Lung (tissue), 12 donors: ENCODE results near the gene NAV2. TPM values are rescaled to one million over a fixed set of nuclear protein-coding genes. Genes with fewer than 3 reads are reported as not detected.

Experiments
- ATAC-seq: fragments of 200-7000 bp; cut with Tn5 transposase; one replicate; pipeline ENCODE4 v1.9.1; 2020; ENCODE audit warnings: moderate number of reproducible peaks; ENCODE audit not compliant: insufficient read depth, low FRiP score
- DNase-seq, 3 donors: peaks; one replicate each; pipeline ENCODE4 v3.0.0-alpha.2; 2013 to 2017
- H3K27ac ChIP-seq, 2 donors: one replicate each; pipeline ENCODE4 v1.5.1; 2013; ENCODE audit warnings: mild to moderate bottlenecking in 2 of 2, moderate library complexity in 2 of 2, control low read depth in 1 of 2, inconsistent platforms in 1 of 2, low read depth in 1 of 2, low read length in 1 of 2
- H3K27me3 ChIP-seq, 3 donors: one replicate each; pipeline ENCODE4 v1.5.1; 2013; ENCODE audit warnings: low read length in 2 of 3; ENCODE audit not compliant: control insufficient read depth in 3 of 3, insufficient read depth in 3 of 3
- H3K36me3 ChIP-seq, 4 donors: one replicate each; pipeline ENCODE4 v1.5.1; 2013; ENCODE audit warnings: low read length in 4 of 4, mild to moderate bottlenecking in 1 of 4, moderate library complexity in 1 of 4; ENCODE audit not compliant: control insufficient read depth in 4 of 4, insufficient read depth in 4 of 4
- H3K4me1 ChIP-seq, 5 donors: one replicate each; pipeline ENCODE4 v1.5.1; 2013; ENCODE audit warnings: low read length in 5 of 5, mild to moderate bottlenecking in 2 of 5, moderate library complexity in 1 of 5; ENCODE audit not compliant: control insufficient read depth in 5 of 5, insufficient read depth in 5 of 5
- H3K4me3 ChIP-seq: one replicate; pipeline ENCODE4 v1.5.1; 2013; ENCODE audit warnings: mild to moderate bottlenecking, control low read depth, moderate library complexity
- H3K9ac ChIP-seq, 2 donors: one replicate each; pipeline ENCODE4 v1.5.1; 2013; ENCODE audit warnings: low read length in 2 of 2, control low read depth in 1 of 2; ENCODE audit not compliant: insufficient read depth in 1 of 2
- H3K9me3 ChIP-seq, 4 donors: one replicate each; pipeline ENCODE4 v1.5.1; 2013; ENCODE audit warnings: low read length in 3 of 4, mild to moderate bottlenecking in 1 of 4, moderate library complexity in 1 of 4; ENCODE audit not compliant: control insufficient read depth in 4 of 4, insufficient read depth in 3 of 4
- WGBS, 2 donors: extraction: QIAGEN DNeasy Blood & Tissue Kit; methylation state at CpG; one replicate each; pipeline ENCODE4 v1.1.7; 2013; 5-methylcytosine and 5-hydroxymethylcytosine counted together
- polyA plus RNA-seq, 2 donors: library from polyadenylated mRNA; stranded (reverse); fragments of 200-250 nt; gene quantifications; one replicate each; pipeline ENCODE4 v1.2.1, GENCODE V29; 2013
- total RNA-seq, 2 donors: library from RNA; depleted of rRNA in 1 of 2; stranded (reverse); fragments of >200 nt in 1 of 2; gene quantifications; one replicate each; pipeline ENCODE4 v1.2.1, GENCODE V29; 2014 to 2021
- TF ChIP-seq, protein P1 (sequence below): IDR thresholded peaks from 2 replicates; pipeline ENCODE4 v1.5.1; 2012; ENCODE audit warnings: mild to moderate bottlenecking; ENCODE audit errors: control extremely low read depth, extremely low read depth
- donor health status: control.
- donor health status: control.
- donor health status: Bipolar disorder and iron deficiency.
- donor health status: healthy.
- donor health status: DM: yes; HTN: yes; CAD: no.

The NAV2 gene
- total and polyA plus RNA-seq, 4 donors, result 6.8 to 47.9 (median 20.2) TPM

DNA sequence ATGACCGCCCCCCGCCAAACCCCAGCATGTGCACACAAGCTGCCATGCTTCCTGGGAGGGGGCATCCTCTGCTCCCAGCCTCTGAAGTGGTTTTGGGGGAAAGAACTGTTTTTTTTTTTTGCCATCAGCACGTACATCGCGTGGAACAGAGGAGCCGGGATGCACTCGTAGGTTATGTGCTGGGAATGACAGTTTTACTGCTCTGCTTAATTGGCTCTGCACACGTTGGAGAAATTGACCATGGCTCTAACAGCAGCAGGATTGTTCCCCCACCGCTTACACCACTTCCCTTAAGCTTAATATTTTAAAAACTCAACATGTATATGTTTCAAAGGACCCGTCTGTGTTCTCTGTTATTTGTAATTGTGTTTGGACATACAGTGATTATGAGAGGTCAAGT lies 175.2 kb downstream of the NAV2 start:
- H3K36me3 ChIP-seq, result peaks cover 0 to 12% (median 5%) of the 10 kb centered on the region in 4 donors
- no peaks in the 10 kb centered on the region for H3K27me3 ChIP-seq
- 92 to 94% methylated on average over 10 of the region's 10 CpGs for WGBS, 2 donors
- DNase-seq (no peak), ATAC-seq (no peak)
- H3K9ac ChIP-seq, result no peak overlapping the region
- no peak overlapping the region for H3K4me3 ChIP-seq
- H3K9me3 ChIP-seq, result no peaks in the 10 kb centered on the region
- H3K27ac ChIP-seq, result no peak overlapping the region
- TF ChIP-seq, protein P1, sequence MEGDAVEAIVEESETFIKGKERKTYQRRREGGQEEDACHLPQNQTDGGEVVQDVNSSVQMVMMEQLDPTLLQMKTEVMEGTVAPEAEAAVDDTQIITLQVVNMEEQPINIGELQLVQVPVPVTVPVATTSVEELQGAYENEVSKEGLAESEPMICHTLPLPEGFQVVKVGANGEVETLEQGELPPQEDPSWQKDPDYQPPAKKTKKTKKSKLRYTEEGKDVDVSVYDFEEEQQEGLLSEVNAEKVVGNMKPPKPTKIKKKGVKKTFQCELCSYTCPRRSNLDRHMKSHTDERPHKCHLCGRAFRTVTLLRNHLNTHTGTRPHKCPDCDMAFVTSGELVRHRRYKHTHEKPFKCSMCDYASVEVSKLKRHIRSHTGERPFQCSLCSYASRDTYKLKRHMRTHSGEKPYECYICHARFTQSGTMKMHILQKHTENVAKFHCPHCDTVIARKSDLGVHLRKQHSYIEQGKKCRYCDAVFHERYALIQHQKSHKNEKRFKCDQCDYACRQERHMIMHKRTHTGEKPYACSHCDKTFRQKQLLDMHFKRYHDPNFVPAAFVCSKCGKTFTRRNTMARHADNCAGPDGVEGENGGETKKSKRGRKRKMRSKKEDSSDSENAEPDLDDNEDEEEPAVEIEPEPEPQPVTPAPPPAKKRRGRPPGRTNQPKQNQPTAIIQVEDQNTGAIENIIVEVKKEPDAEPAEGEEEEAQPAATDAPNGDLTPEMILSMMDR, result no peak
- peaks cover 0 to 14% (median 9%) of the 10 kb centered on the region in 5 donors for H3K4me1 ChIP-seq

DNA sequence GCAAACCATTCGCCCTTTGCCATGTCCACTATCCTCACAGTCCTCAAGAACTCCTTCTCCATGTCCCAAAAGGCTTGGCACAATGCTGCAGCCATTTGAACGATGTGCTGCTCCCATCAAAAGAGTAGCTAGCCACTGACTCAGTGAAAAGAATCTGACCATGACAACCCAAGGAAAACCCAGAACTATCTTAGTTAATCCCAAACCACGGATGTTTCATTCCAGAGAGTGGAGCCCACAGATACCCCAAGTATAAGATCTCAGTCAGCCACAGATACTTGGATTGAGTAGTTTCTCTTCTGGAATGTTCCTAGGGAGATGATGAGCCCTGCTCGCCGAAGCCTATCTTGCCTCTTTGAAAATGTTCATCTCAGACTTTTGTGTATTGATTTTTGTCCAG lies 176.9 kb downstream of the NAV2 start:
- no peak overlapping the region for H3K27ac ChIP-seq
- H3K4me1 ChIP-seq, result peaks cover 0 to 14% (median 9%) of the 10 kb centered on the region in 5 donors
- no peaks in the 10 kb centered on the region for H3K27me3 ChIP-seq
- peaks cover 0 to 18% (median 4%) of the 10 kb centered on the region in 4 donors for H3K36me3 ChIP-seq
- no peak overlapping the region for H3K9ac ChIP-seq
- ATAC-seq, result no peak
- DNase-seq, result no peak
- H3K9me3 ChIP-seq, result no peaks in the 10 kb centered on the region
- TF ChIP-seq, protein P1, result no peak
- H3K4me3 ChIP-seq, result no peak overlapping the region
- 94% methylated on average over 5 of the region's 5 CpGs for WGBS, 2 donors

DNA sequence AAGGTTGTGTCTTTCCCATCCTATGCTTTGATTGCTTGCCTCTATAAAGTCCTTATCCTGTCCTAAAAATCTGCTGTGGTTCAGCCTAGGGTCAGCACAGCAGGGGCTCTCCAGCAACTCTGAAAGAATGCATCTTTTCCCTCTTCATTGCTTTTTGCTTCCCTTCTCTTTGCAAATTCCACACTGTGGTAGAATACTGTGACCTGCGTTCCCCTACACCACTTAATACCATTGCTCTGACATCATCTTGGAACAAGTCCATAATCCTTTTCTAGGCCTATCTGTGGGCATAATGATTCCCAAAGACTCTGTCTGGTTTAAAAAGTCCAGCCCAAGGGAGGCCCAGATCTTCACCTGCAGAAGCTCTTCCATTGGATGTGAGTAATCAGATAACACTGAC lies 177.7 kb downstream of the NAV2 start:
- Histone ChIP-seq H3K27me3 (no peaks in the 10 kb centered on the region), H3K4me3 (no peak overlapping the region), H3K36me3 (peaks cover 0 to 18% (median 2%) of the 10 kb centered on the region in 4 donors), H3K9ac (no peak overlapping the region), H3K27ac (no peak overlapping the region), H3K4me1 (peaks cover 0 to 14% (median 9%) of the 10 kb centered on the region in 5 donors), H3K9me3 (no peaks in the 10 kb centered on the region)
- TF ChIP-seq, protein P1, result no peak
- no peak for ATAC-seq
- DNase-seq, result peak in 2 of 3 donors; percentile 48 to 54
- WGBS, 2 donors, result 59 to 74% methylated on average over 1 of the region's 1 CpG

DNA sequence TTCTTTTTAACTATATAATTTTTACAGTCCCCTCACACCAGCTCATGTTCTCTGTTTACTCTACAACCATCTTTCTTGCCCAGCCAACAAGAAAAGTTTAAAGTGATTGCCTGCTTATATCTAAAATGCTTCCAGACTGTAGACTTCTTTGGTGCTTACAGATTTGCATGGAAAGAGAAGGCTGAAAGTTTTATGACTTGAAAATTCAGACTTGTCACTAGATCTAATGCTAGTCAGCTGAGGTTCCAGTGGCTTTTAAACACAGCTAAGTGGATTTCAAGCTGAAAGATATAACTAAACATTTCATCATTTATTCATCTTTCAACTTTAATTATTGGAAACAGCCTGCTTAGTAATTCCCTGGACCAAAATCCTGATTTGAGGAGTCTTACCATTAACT lies 178.4 kb downstream of the NAV2 start:
- Histone ChIP-seq H3K27ac (no peak overlapping the region), H3K9me3 (no peaks in the 10 kb centered on the region), H3K4me3 (no peak overlapping the region), H3K4me1 (peaks cover 0 to 14% (median 9%) of the 10 kb centered on the region in 5 donors), H3K36me3 (peaks cover 0 to 20% (median 2%) of the 10 kb centered on the region in 4 donors), H3K27me3 (no peaks in the 10 kb centered on the region), H3K9ac (no peak overlapping the region)
- ATAC-seq (no peak), DNase-seq (peak in 2 of 3 donors; percentile 63 to 84)
- TF ChIP-seq, protein P1, result no peak
